ENCODE measurements around the gene CLEC11A. TPM values are rescaled to one million over a fixed set of nuclear protein-coding genes. Genes with fewer than 3 reads are reported as not detected.

CLEC11A gene
- total and polyA plus RNA-seq, 9 of the 15 experiments (the other 6 are each of a cell fraction or from before 2014, with no cell fraction given), result 0.39 to 43.9 (median 3.4) TPM

- no peak for TF ChIP-seq PKNOX1 (IDR thresholded peaks at IDR 0.05)
- TF ChIP-seq JUN (IDR thresholded peaks at IDR 0.05; ENCODE audit: borderline replicate concordance, low read depth, low read length), result no peak
- TF ChIP-seq JUN (CRISPR knock-in tag; IDR thresholded peaks at IDR 0.05; ENCODE audit: borderline replicate concordance), result 0 out of 2 replicates have a peak, but pooled peaks have one; percentile 16
- no peak for TF ChIP-seq CHCHD3 (CRISPR knock-in tag; IDR thresholded peaks at IDR 0.05)
- no peak for TF ChIP-seq MYNN (IDR thresholded peaks at IDR 0.05)
- TF ChIP-seq MYNN (CRISPR knock-in tag; IDR thresholded peaks at IDR 0.05), result no peak
- no peak for TF ChIP-seq ZHX1 (conservative IDR thresholded peaks at IDR 0.05; ENCODE audit: low read length)
- no peak for TF ChIP-seq COPS2 (conservative IDR thresholded peaks at IDR 0.05)
- no peak for TF ChIP-seq HNRNPUL1 (IDR thresholded peaks at IDR 0.05; ENCODE audit: low read length)
- TF ChIP-seq TCF7 (IDR thresholded peaks at IDR 0.05; ENCODE audit: borderline replicate concordance), result no peak
- no peak for TF ChIP-seq KAT2B (IDR thresholded peaks at IDR 0.05; ENCODE audit: low read depth, low read length)
- TF ChIP-seq E2F3 (CRISPR knock-in tag; IDR thresholded peaks at IDR 0.05), result peak; percentile 66; the same call in 1 of the 2 replicates
- no peak for TF ChIP-seq SPI1 (IDR thresholded peaks at IDR 0.05; ENCODE audit: borderline replicate concordance, low read depth, low read length)
- TF ChIP-seq PCBP2 (IDR thresholded peaks at IDR 0.05; ENCODE audit: low read depth, low read length, poor library complexity, severe bottlenecking), result no peak
- no peak for TF ChIP-seq FOSL1 (tag; conservative IDR thresholded peaks at IDR 0.05)
- TF ChIP-seq VEZF1 (CRISPR knock-in tag; IDR thresholded peaks at IDR 0.05), result no peak
- TF ChIP-seq ZC3H4 (CRISPR knock-in tag; IDR thresholded peaks at IDR 0.05; ENCODE audit: borderline replicate concordance), result no peak
- no peak for TF ChIP-seq RHOXF2B (CRISPR knock-in tag; conservative IDR thresholded peaks at IDR 0.05)
- no peak for TF ChIP-seq ZNF449 (CRISPR knock-in tag; IDR thresholded peaks at IDR 0.05)
- TF ChIP-seq ZNF79 (CRISPR knock-in tag; IDR thresholded peaks at IDR 0.05; ENCODE audit: low read depth), result no peak
- no peak for TF ChIP-seq USF2 (CRISPR knock-in tag; IDR thresholded peaks at IDR 0.05)
- TF ChIP-seq ZFP1 (CRISPR knock-in tag; IDR thresholded peaks at IDR 0.05), result no peak
These were observed 764 bp downstream of the CLEC11A start (continued) for GRCh38 chr19:50723735-50724521.
